SU-DHL-6 (cell line): ENCODE measurements around the gene LCK.

ENCODE experiments used
- EZH2phosphoT487 ChIP-seq: fragments of 200-600 bp; sonication (generic), shearing (Covaris generic); conservative IDR thresholded peaks from 2 replicates; pipeline ENCODE4 v1.6.1; 2018; ENCODE audit warnings: mild to moderate bottlenecking, antibody characterized with exemption, low read length, moderate library complexity, mixed read lengths
- TF ChIP-seq, protein P1 (sequence below): fragments of 200-600 bp; sonication (generic); IDR thresholded peaks from one replicate; pipeline ENCODE4 v1.5.1; 2017; ENCODE audit warnings: antibody characterized with exemption, mild to moderate bottlenecking, low read length, moderate library complexity; ENCODE audit not compliant: insufficient read depth, poor library complexity, severe bottlenecking

GRCh38 chr1:32232558-32233304 lies 18.3 kb upstream of the LCK start:
- TF ChIP-seq, protein P1, sequence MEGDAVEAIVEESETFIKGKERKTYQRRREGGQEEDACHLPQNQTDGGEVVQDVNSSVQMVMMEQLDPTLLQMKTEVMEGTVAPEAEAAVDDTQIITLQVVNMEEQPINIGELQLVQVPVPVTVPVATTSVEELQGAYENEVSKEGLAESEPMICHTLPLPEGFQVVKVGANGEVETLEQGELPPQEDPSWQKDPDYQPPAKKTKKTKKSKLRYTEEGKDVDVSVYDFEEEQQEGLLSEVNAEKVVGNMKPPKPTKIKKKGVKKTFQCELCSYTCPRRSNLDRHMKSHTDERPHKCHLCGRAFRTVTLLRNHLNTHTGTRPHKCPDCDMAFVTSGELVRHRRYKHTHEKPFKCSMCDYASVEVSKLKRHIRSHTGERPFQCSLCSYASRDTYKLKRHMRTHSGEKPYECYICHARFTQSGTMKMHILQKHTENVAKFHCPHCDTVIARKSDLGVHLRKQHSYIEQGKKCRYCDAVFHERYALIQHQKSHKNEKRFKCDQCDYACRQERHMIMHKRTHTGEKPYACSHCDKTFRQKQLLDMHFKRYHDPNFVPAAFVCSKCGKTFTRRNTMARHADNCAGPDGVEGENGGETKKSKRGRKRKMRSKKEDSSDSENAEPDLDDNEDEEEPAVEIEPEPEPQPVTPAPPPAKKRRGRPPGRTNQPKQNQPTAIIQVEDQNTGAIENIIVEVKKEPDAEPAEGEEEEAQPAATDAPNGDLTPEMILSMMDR = no peak
- no peak for TF ChIP-seq EZH2phosphoT487
